ENCODE results near the gene PRR22. TPM values are rescaled to one million over a fixed set of nuclear protein-coding genes. Genes with fewer than 3 reads are reported as not detected.

PRR22 gene
- total and polyA plus RNA-seq, 9 of the 15 experiments (the other 6 are each of a cell fraction or from before 2014, with no cell fraction given) = 0.03 to 12.0 (median 2.0) TPM; not detected in 1

GRCh38 chr19:5827891-5828660 is 43.5 kb upstream of the PRR22 start (continued):
- TF ChIP-seq PRDM10 (IDR thresholded peaks at IDR 0.05; ENCODE audit: partially characterized antibody) (peak; percentile 54), ZNF197 (CRISPR knock-in tag; IDR thresholded peaks at IDR 0.05; ENCODE audit: low read depth) (peak; percentile 23; the same call in 1 of the 2 replicates), HMGN3 (IDR thresholded peaks at IDR 0.05; ENCODE audit: borderline replicate concordance, extremely low read depth, insufficient read length, low read depth, low read length) (peak; percentile 67), ZNF561 (CRISPR knock-in tag; conservative IDR thresholded peaks at IDR 0.05) (0 out of 2 replicates have a peak, but pooled peaks have one; percentile 9), ZBTB12 (CRISPR knock-in tag; IDR thresholded peaks at IDR 0.05) (peak; percentile 67), HDAC2 (IDR thresholded peaks at IDR 0.05) (peak; percentile 63), FOXP1 (CRISPR knock-in tag; IDR thresholded peaks at IDR 0.05) (peak; percentile 90; the same call in 1 of the 2 replicates), RBM14 (IDR thresholded peaks at IDR 0.05; ENCODE audit: borderline replicate concordance, insufficient read depth, low read depth, low read length) (no peak), MAX (CRISPR knock-in tag; IDR thresholded peaks at IDR 0.05) (peak; percentile 84), RBFOX2 (IDR thresholded peaks at IDR 0.05; ENCODE audit: low read depth, low read length) (peak; percentile 100), SMARCC2 (IDR thresholded peaks at IDR 0.05; ENCODE audit: low read depth) (0 out of 2 replicates have a peak, but pooled peaks have one; percentile 66), ZNF12 (CRISPR knock-in tag; IDR thresholded peaks at IDR 0.05) (no peak; the same call in 1 of the 2 replicates), ZNF699 (CRISPR knock-in tag; IDR thresholded peaks at IDR 0.05; ENCODE audit: insufficient replicate concordance) (no peak), GABPA (tag; conservative IDR thresholded peaks at IDR 0.05; ENCODE audit: low read depth) (peak; percentile 72), NRF1 (conservative IDR thresholded peaks at IDR 0.05 in 1 of 2, IDR thresholded peaks at IDR 0.05 in 1 of 2) (peak; percentile 98), ZNF609 (CRISPR knock-in tag; IDR thresholded peaks at IDR 0.05; ENCODE audit: borderline replicate concordance) (peak; percentile 42; the same call in 1 of the 2 replicates)

Measured in K562 (cell line).